Ishikawa (cell line): ENCODE measurements around the gene BUD13.

ENCODE experiments used
- CEBPB ChIP-seq: IDR thresholded peaks from 2 replicates; pipeline ENCODE4 v1.6.1; 2012
- CREB1 ChIP-seq: IDR thresholded peaks from 2 replicates; pipeline ENCODE4 v1.6.1; 2012; ENCODE audit warnings: low read depth
- EGR1 ChIP-seq: IDR thresholded peaks from 2 replicates; pipeline ENCODE4 v1.6.1; 2012
- EP300 ChIP-seq: IDR thresholded peaks from 2 replicates; pipeline ENCODE4 v1.6.1; 2012; ENCODE audit warnings: borderline replicate concordance
- FOXM1 ChIP-seq: IDR thresholded peaks from 2 replicates; pipeline ENCODE4 v1.6.1; 2012; ENCODE audit warnings: low read depth, borderline replicate concordance
- MAX ChIP-seq: IDR thresholded peaks from 2 replicates; pipeline ENCODE4 v1.6.1; 2012
- NFIC ChIP-seq: IDR thresholded peaks from 2 replicates; pipeline ENCODE4 v1.6.1; 2012
- RAD21 ChIP-seq: IDR thresholded peaks from 2 replicates; pipeline ENCODE4 v1.6.1; 2012; ENCODE audit warnings: low read depth
- REST ChIP-seq: IDR thresholded peaks from 2 replicates; pipeline ENCODE4 v1.6.1; 2012; ENCODE audit warnings: low read depth, mild to moderate bottlenecking
- TAF1 ChIP-seq: IDR thresholded peaks from 2 replicates; pipeline ENCODE4 v1.6.1; 2012; ENCODE audit warnings: low read depth, mild to moderate bottlenecking
- TCF12 ChIP-seq: IDR thresholded peaks from 2 replicates; pipeline ENCODE4 v1.6.1; 2012; ENCODE audit warnings: low read depth
- TEAD4 ChIP-seq: IDR thresholded peaks from 2 replicates; pipeline ENCODE4 v1.6.1; 2012
- USF1 ChIP-seq: IDR thresholded peaks from 2 replicates; pipeline ENCODE4 v1.6.1; 2012
- YY1 ChIP-seq: IDR thresholded peaks from 2 replicates; pipeline ENCODE4 v1.6.1; 2012; ENCODE audit warnings: low read depth
- ZBTB7A ChIP-seq: IDR thresholded peaks from 2 replicates; pipeline ENCODE4 v1.6.1; 2012; ENCODE audit warnings: low read depth

Gene BUD13

GRCh38 chr11:116800610-116801009 is 27.8 kb upstream of the BUD13 start:
- TF ChIP-seq ZBTB7A (no peak), TEAD4 (no peak), EGR1 (no peak), USF1 (no peak), NFIC (no peak)

GRCh38 chr11:116798368-116798767 is 25.6 kb upstream of the BUD13 start:
- TF ChIP-seq ZBTB7A (no peak), FOXM1 (no peak)

- no peak for TF ChIP-seq CREB1
- no peak for TF ChIP-seq NFIC
- TF ChIP-seq TEAD4 = no peak
- TF ChIP-seq FOXM1 = no peak
- TF ChIP-seq EGR1 = no peak
- TF ChIP-seq REST = no peak
- no peak for TF ChIP-seq TAF1
- no peak for TF ChIP-seq ZBTB7A
- TF ChIP-seq TCF12 = no peak
- no peak for TF ChIP-seq RAD21
- no peak for TF ChIP-seq USF1
- no peak for TF ChIP-seq YY1
- TF ChIP-seq MAX = no peak
- TF ChIP-seq CEBPB = no peak
- no peak for TF ChIP-seq EP300
Observed at GRCh38 chr11:116797816-116798215, 25.0 kb upstream of the BUD13 start.

GRCh38 chr11:116796548-116796947 is 23.8 kb upstream of the BUD13 start:
- no peak for TF ChIP-seq CREB1
- no peak for TF ChIP-seq USF1
- no peak for TF ChIP-seq EGR1
- no peak for TF ChIP-seq TAF1
- no peak for TF ChIP-seq RAD21
- TF ChIP-seq FOXM1 = no peak

GRCh38 chr11:116794851-116795250 is 22.1 kb upstream of the BUD13 start:
- no peak for TF ChIP-seq NFIC
- TF ChIP-seq RAD21 = no peak
- no peak for TF ChIP-seq MAX
- TF ChIP-seq EGR1 = no peak
- TF ChIP-seq TCF12 = no peak
- no peak for TF ChIP-seq YY1
- no peak for TF ChIP-seq TAF1
- TF ChIP-seq TEAD4 = no peak
- TF ChIP-seq EP300 = no peak
- TF ChIP-seq CEBPB = no peak
- TF ChIP-seq CREB1 = no peak
- no peak for TF ChIP-seq REST
- TF ChIP-seq ZBTB7A = no peak
- TF ChIP-seq FOXM1 = no peak
- TF ChIP-seq USF1 = no peak

GRCh38 chr11:116793772-116794097 is 20.9 kb upstream of the BUD13 start:
- peak; percentile 87 for TF ChIP-seq USF1
- no peak for TF ChIP-seq CREB1
